Neural cell (in vitro differentiated cells): ENCODE results near the gene CRAMP1. TPM values are rescaled to one million over a fixed set of nuclear protein-coding genes. Genes with fewer than 3 reads are reported as not detected.
A peak's percentile ranks its signal among the peaks of the same experiment; 100 is the strongest.

Experiments
- H2AFZ ChIP-seq: fragments of 200-600, 300-800 bp; sonication (generic), shearing (Covaris generic); 2 replicates; pipeline ENCODE4 v1.6.0; 2014; ENCODE audit warnings: low read depth, mild to moderate bottlenecking, antibody characterized with exemption, low read length, moderate library complexity
- H3F3A ChIP-seq: fragments of 200-600 bp; shearing (Covaris generic); 2 replicates; pipeline ENCODE4 v1.6.1; 2016; ENCODE audit warnings: mild to moderate bottlenecking, moderate library complexity, mixed read lengths, antibody characterized with exemption, low read length; ENCODE audit not compliant: insufficient read depth, poor library complexity, severe bottlenecking
- H3K27ac ChIP-seq: fragments of 200-600, 300-800 bp; sonication (generic), shearing (Covaris generic); 2 replicates; pipeline ENCODE4 v1.5.1; 2014; ENCODE audit warnings: mild to moderate bottlenecking, low read length, moderate library complexity
- H3K27me3 ChIP-seq: fragments of 300-800, 200-600 bp; sonication (generic), shearing (Covaris generic); 2 replicates; pipeline ENCODE4 v1.6.0; 2014; ENCODE audit warnings: mild to moderate bottlenecking, low read depth, low read length, moderate library complexity; ENCODE audit not compliant: insufficient read depth
- H3K36me3 ChIP-seq: fragments of 300-800, 200-600 bp; sonication (generic), shearing (Covaris generic); 2 replicates; pipeline ENCODE4 v1.5.1; 2014; ENCODE audit warnings: mild to moderate bottlenecking, antibody characterized with exemption, low read length, moderate library complexity; ENCODE audit not compliant: insufficient read depth
- H3K4me2 ChIP-seq: fragments of 300-800, 200-600 bp; sonication (generic), shearing (Covaris generic); 2 replicates; pipeline ENCODE4 v1.6.0; 2014; ENCODE audit warnings: mild to moderate bottlenecking, low read length
- H3K4me3 ChIP-seq: fragments of 300-800, 200-600 bp; sonication (generic), shearing (Covaris generic); 2 replicates; pipeline ENCODE4 v1.5.1; 2014; ENCODE audit warnings: mild to moderate bottlenecking, low read length, moderate library complexity
- H3K79me2 ChIP-seq: fragments of 200-600 bp; shearing (Covaris generic); replicated peaks from 2 replicates; pipeline ENCODE4 v1.6.0; 2014; ENCODE audit warnings: mild to moderate bottlenecking, low read length, moderate library complexity; ENCODE audit not compliant: insufficient read depth
- H3K9ac ChIP-seq: fragments of 300-800, 200-600 bp; sonication (generic), shearing (Covaris generic); 2 replicates; pipeline ENCODE4 v1.6.1; 2016; ENCODE audit warnings: mild to moderate bottlenecking, low read length, mixed read lengths
- H3K9me2 ChIP-seq: fragments of 200-600 bp; shearing (Covaris generic); 2 replicates; pipeline ENCODE4 v1.6.1; 2016; ENCODE audit warnings: mild to moderate bottlenecking, low read length, mixed read lengths; ENCODE audit not compliant: insufficient read depth
- H3K9me3 ChIP-seq: fragments of 200-600, 300-800 bp; sonication (generic), shearing (Covaris generic); 2 replicates; pipeline ENCODE4 v1.6.1; 2016; ENCODE audit warnings: mild to moderate bottlenecking, mixed run types, low read length, moderate library complexity, mixed read lengths
- H4K20me1 ChIP-seq: fragments of 200-600 bp; shearing (Covaris generic); 2 replicates; pipeline ENCODE4 v1.6.1; 2016; ENCODE audit warnings: mild to moderate bottlenecking, mixed run types; ENCODE audit not compliant: insufficient read depth
- CTCF ChIP-seq: fragments of 450-650 bp; IDR thresholded peaks from 2 replicates; pipeline ENCODE4 v1.5.1; 2014; ENCODE audit warnings: antibody characterized with exemption, mild to moderate bottlenecking, moderate library complexity; ENCODE audit not compliant: poor library complexity, severe bottlenecking
- EP300 ChIP-seq: fragments of 450-650 bp; conservative IDR thresholded peaks from 2 replicates; pipeline ENCODE4 v1.6.1; 2014; ENCODE audit warnings: antibody characterized with exemption, mild to moderate bottlenecking, moderate library complexity; ENCODE audit not compliant: poor library complexity, severe bottlenecking
- EZH2 ChIP-seq: fragments of 200-600, 300-800 bp; shearing (Covaris generic), sonication (generic); IDR thresholded peaks from 2 replicates; pipeline ENCODE4 v1.6.1; 2014; ENCODE audit warnings: antibody characterized with exemption, low read length, borderline replicate concordance, mild to moderate bottlenecking; ENCODE audit not compliant: insufficient read depth, poor library complexity, severe bottlenecking
- MXI1 ChIP-seq: fragments of 450-650 bp; conservative IDR thresholded peaks from 2 replicates; pipeline ENCODE4 v1.6.1; 2014; ENCODE audit warnings: antibody characterized with exemption, mild to moderate bottlenecking; ENCODE audit not compliant: poor library complexity, severe bottlenecking
- POLR2AphosphoS5 ChIP-seq: IDR thresholded peaks from 2 replicates; pipeline ENCODE4 v1.6.1; 2012
- RAD21 ChIP-seq: fragments of 450-650 bp; conservative IDR thresholded peaks from 2 replicates; pipeline ENCODE4 v1.6.1; 2014; ENCODE audit warnings: antibody characterized with exemption, mild to moderate bottlenecking, moderate library complexity
- REST ChIP-seq: IDR thresholded peaks from 2 replicates; pipeline ENCODE4 v1.6.1; 2012; ENCODE audit warnings: borderline replicate concordance
- SMC3 ChIP-seq: fragments of 450-650 bp; conservative IDR thresholded peaks from 2 replicates; pipeline ENCODE4 v1.6.1; 2014; ENCODE audit warnings: antibody characterized with exemption, mild to moderate bottlenecking, moderate library complexity; ENCODE audit not compliant: poor library complexity
- TAF1 ChIP-seq: IDR thresholded peaks from 2 replicates; pipeline ENCODE4 v1.6.1; 2012; ENCODE audit warnings: low read depth
- polyA plus RNA-seq: library from polyadenylated mRNA; depleted of rRNA; stranded (reverse); fragments of >200 nt; gene quantifications from 2 replicates; pipeline ENCODE4 v1.2.3, GENCODE V29; 2014

The CRAMP1 gene
- polyA plus RNA-seq, 1 donor from 2014 or later = 11.1 TPM

- Histone ChIP-seq H3K9me3 (no peaks in the 10 kb centered on the region), H3K79me2 (peaks cover 33% of the 10 kb centered on the region), H3K27me3 (no peaks in the 10 kb centered on the region), H3K27ac (no peak overlapping the region), H3K4me3 (peak overlapping the region; percentile 90), H3K36me3 (no peaks in the 10 kb centered on the region), H2AFZ (no peak overlapping the region), H3K4me2 (peak overlapping the region; percentile 48), H4K20me1 (no peaks in the 10 kb centered on the region), H3K9me2 (no peaks in the 10 kb centered on the region), H3F3A (no peaks in the 10 kb centered on the region), H3K9ac (no peak overlapping the region)
- TF ChIP-seq POLR2AphosphoS5 = no peak
- TF ChIP-seq TAF1 = no peak
- TF ChIP-seq EP300 = no peak
- TF ChIP-seq MXI1 = no peak
- TF ChIP-seq EZH2 = no peak
- no peak for TF ChIP-seq RAD21
- no peak for TF ChIP-seq CTCF
- no peak for TF ChIP-seq SMC3
- TF ChIP-seq REST = no peak
Measured at GRCh38 chr16:1677339-1677738, 65.2 kb downstream of the CRAMP1 start.

- no peaks in the 10 kb centered on the region for H4K20me1 ChIP-seq
- no peak for TF ChIP-seq EP300
- TF ChIP-seq POLR2AphosphoS5 = peak; percentile 74
- TF ChIP-seq CTCF = no peak
- TF ChIP-seq EZH2 = no peak
- no peak for TF ChIP-seq SMC3
- TF ChIP-seq REST = no peak
- TF ChIP-seq RAD21 = no peak
- peak; percentile 81 for TF ChIP-seq MXI1
- no peak for TF ChIP-seq TAF1
- H3K79me2 ChIP-seq = peaks cover 37% of the 10 kb centered on the region
- H2AFZ ChIP-seq = peak within 1 kb of the TSS; percentile 25
- H3K9ac ChIP-seq = peak within 1 kb of the TSS; percentile 77
- no peaks in the 10 kb centered on the region for H3K36me3 ChIP-seq
- H3F3A ChIP-seq = no peaks in the 10 kb centered on the region
- peak within 1 kb of the TSS; percentile 91 for H3K4me2 ChIP-seq
- H3K9me2 ChIP-seq = no peaks in the 10 kb centered on the region
- no peaks in the 10 kb centered on the region for H3K9me3 ChIP-seq
- peak within 1 kb of the TSS; percentile 39 for H3K27ac ChIP-seq
- H3K4me3 ChIP-seq = peak within 1 kb of the TSS; percentile 90
- H3K27me3 ChIP-seq = no peaks in the 10 kb centered on the region
Measured at GRCh38 chr16:1677942-1678499, 65.9 kb downstream of the CRAMP1 start, which contains the start of gene JPT2. TSS of gene JPT2 (plus strand) at chr16:1678279. CDS start at chr16:1678313, 34 bp downstream.
